Colonic mucosa (tissue), 4 donors: ENCODE results near the gene DUS1L. TPM values are rescaled to one million over a fixed set of nuclear protein-coding genes. Genes with fewer than 3 reads are reported as not detected.

Experiments
- DNase-seq: peaks from one replicate; pipeline ENCODE4 v3.0.0-alpha.2; 2020
- H3K27ac ChIP-seq: fragments of 200-600 bp; one replicate; pipeline ENCODE4 v1.8.0; 2021
- H3K27me3 ChIP-seq: fragments of 200-600 bp; one replicate; pipeline ENCODE4 v1.8.0; 2021
- H3K36me3 ChIP-seq: fragments of 200-600 bp; one replicate; pipeline ENCODE4 v1.8.0; 2021
- H3K4me1 ChIP-seq: fragments of 200-600 bp; one replicate; pipeline ENCODE4 v1.8.0; 2021; ENCODE audit warnings: mild to moderate bottlenecking
- H3K4me3 ChIP-seq: fragments of 200-600 bp; one replicate; pipeline ENCODE4 v1.8.0; 2021
- H3K9ac ChIP-seq, 2 donors: one replicate each; pipeline ENCODE4 v1.7.0; 2013; ENCODE audit warnings: control low read depth in 2 of 2, low read depth in 2 of 2, low read length in 2 of 2
- H3K9me3 ChIP-seq: fragments of 200-600 bp; one replicate; pipeline ENCODE4 v1.8.0; 2021
- intact Hi-C: fragments of 100-400 bp; cut with DNase I; formaldehyde crosslinking; loops from one replicate; pipeline ENCODE4 v1.14.1; 2022
- total RNA-seq, 2 donors: library from RNA; stranded (reverse); fragmentation: NEBNext Ultra II Directional in 1 of 2; extraction: Animal tissue kit (Norgen Biotek cat#: 25700) in 1 of 2; gene quantifications; one replicate each; pipeline ENCODE4 v1.2.1, GENCODE V29; 2021
- TF ChIP-seq, protein P1 (sequence below): fragments of 200-600 bp; IDR thresholded peaks from one replicate; pipeline ENCODE4 v1.8.0; 2022; ENCODE audit warnings: antibody characterized with exemption, mild to moderate bottlenecking
- donor health status: healthy.
- donor health status: DM: no; HTN: no; CAD: no.
- donor health status: DM: no; HTN: no; CAD: no.

DUS1L gene
- total RNA-seq, 2 donors from 2014 or later: 113 to 253 TPM

DNA sequence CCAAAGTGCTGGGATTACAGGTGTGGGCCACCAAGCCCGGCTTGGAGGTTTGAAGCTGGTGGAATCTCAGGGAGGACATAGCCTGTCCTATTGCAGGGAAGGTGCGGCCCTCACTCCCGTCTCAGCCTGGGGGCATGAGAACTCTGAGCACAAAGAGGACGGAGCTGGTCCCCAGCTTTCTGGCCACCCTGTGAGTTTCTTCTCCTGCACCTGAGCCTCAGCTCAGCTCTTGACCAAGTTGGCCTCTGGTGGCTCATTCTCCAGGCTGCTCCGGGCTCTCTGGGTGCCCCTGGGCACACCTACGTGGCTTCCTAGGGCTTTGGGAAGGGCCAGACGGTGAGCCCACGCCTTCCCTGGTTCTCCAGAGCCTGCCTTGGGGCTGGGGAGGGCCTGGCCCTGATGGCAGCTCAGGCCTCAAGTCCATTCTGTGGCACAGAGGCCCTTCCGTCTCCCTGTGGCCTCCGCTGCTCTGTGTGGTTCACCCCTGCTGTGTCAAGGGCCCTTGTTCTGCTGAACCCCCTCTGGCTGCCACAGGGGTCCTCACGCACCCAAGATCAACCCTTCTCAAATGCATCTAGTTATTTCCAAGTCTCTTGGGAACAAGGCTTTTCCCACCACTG, 39.3 kb upstream of the DUS1L start:
- H3K9ac ChIP-seq: no peak overlapping the region

GRCh38 chr17:82103553-82104451, 38.2 kb upstream of the DUS1L start:
- H3K9me3 ChIP-seq: no peaks in the 10 kb centered on the region
- no peak overlapping the region for H3K9ac ChIP-seq
- TF ChIP-seq, protein P1, sequence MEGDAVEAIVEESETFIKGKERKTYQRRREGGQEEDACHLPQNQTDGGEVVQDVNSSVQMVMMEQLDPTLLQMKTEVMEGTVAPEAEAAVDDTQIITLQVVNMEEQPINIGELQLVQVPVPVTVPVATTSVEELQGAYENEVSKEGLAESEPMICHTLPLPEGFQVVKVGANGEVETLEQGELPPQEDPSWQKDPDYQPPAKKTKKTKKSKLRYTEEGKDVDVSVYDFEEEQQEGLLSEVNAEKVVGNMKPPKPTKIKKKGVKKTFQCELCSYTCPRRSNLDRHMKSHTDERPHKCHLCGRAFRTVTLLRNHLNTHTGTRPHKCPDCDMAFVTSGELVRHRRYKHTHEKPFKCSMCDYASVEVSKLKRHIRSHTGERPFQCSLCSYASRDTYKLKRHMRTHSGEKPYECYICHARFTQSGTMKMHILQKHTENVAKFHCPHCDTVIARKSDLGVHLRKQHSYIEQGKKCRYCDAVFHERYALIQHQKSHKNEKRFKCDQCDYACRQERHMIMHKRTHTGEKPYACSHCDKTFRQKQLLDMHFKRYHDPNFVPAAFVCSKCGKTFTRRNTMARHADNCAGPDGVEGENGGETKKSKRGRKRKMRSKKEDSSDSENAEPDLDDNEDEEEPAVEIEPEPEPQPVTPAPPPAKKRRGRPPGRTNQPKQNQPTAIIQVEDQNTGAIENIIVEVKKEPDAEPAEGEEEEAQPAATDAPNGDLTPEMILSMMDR: no peak
- H3K4me1 ChIP-seq: peaks cover 33% of the 10 kb centered on the region
- no peak overlapping the region for H3K4me3 ChIP-seq
- DNase-seq: peak; percentile 70
- H3K36me3 ChIP-seq: no peaks in the 10 kb centered on the region
- no peak overlapping the region for H3K27ac ChIP-seq
- intact Hi-C loops: no loop called here
- no peaks in the 10 kb centered on the region for H3K27me3 ChIP-seq

More for the DNA sequence above, 39.3 kb upstream of the DUS1L start:
- no peaks in the 10 kb centered on the region for H3K36me3 ChIP-seq
- TF ChIP-seq, protein P1: no peak
- no peaks in the 10 kb centered on the region for H3K9me3 ChIP-seq
- H3K27ac ChIP-seq: no peak overlapping the region
- no peak for DNase-seq
- H3K27me3 ChIP-seq: no peaks in the 10 kb centered on the region
- peaks cover 25% of the 10 kb centered on the region for H3K4me1 ChIP-seq
- no peak overlapping the region for H3K4me3 ChIP-seq
- intact Hi-C loops: no loop called here

GRCh38 chr17:82101767-82102679, 36.4 kb upstream of the DUS1L start:
- intact Hi-C loops: no loop called here
- Histone ChIP-seq H3K4me1 (peaks cover 34% of the 10 kb centered on the region), H3K27ac (no peak overlapping the region), H3K9ac (no peak overlapping the region), H3K36me3 (no peaks in the 10 kb centered on the region), H3K27me3 (no peaks in the 10 kb centered on the region), H3K4me3 (no peak overlapping the region), H3K9me3 (no peaks in the 10 kb centered on the region)
- no peak for DNase-seq
- TF ChIP-seq, protein P1: no peak

DNA sequence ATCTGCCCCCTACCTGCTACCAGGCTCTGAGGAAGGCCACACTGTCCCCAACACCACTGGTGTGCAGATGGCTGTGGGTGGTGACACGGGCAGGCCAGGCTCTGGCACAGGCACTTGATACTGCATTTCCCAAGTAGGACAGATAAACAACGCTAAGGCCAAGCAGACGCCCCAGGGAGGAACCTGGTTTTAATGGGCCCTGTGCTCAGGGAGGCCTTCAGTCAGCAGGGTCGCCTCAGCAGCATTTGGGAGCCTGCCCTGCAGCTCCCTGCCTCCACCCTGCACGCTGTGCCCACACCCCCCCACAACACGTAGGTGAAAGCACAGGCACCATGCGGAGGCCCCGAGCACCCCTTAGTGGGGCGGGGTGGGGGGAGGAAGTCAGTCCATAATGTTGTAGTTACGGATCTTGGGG, 35.7 kb upstream of the DUS1L start:
- H3K27ac ChIP-seq: no peak overlapping the region

More for the DNA sequence above, 35.7 kb upstream of the DUS1L start:
- Histone ChIP-seq H3K27me3 (no peaks in the 10 kb centered on the region), H3K4me3 (no peak overlapping the region), H3K9ac (no peak overlapping the region), H3K9me3 (no peaks in the 10 kb centered on the region), H3K36me3 (no peaks in the 10 kb centered on the region), H3K4me1 (peaks cover 34% of the 10 kb centered on the region)
- intact Hi-C loops: no loop called here
- no peak for DNase-seq
- TF ChIP-seq, protein P1: no peak
